HCT116 (cell line): ENCODE measurements around the gene CCDC126. TPM values are rescaled to one million over a fixed set of nuclear protein-coding genes. Genes with fewer than 3 reads are reported as not detected.

Experiments
- ATAC-seq: fragments of 200-7000 bp; cut with Tn5 transposase; 2 replicates; pipeline ENCODE4 v1.9.1; 2020; ENCODE audit warnings: mild to moderate bottlenecking, moderate library complexity
- BruUV-seq: library from RNA; stranded (reverse); fragments of 400-500 nt; replicated peaks from 2 replicates; lab custom pipeline; 2021; lab: Mats Ljungman, UMichigan
- CTCF ChIA-PET: fragments of 300-600 bp; sonication (Branson Sonifier 250); formaldehyde crosslinking; loops from one replicate; lab custom pipeline; 2021; ENCODE audit warnings: antibody characterized with exemption; lab: Charles Lee
- POLR2A ChIA-PET: fragments of 300-600, 350-600 bp; sonication (Branson Sonifier 250); formaldehyde crosslinking; loops from one replicate; lab custom pipeline; 2021; ENCODE audit warnings: antibody characterized with exemption; lab: Charles Lee
- RAD21 ChIA-PET, 2 experiments: fragments of 300-600 bp; sonication (Branson Sonifier 250); formaldehyde crosslinking; loops; one replicate each; lab custom pipeline; 2023; ENCODE audit warnings: low total read pairs in 2 of 2; ENCODE audit not compliant: uncharacterized antibody in 2 of 2, unreplicated experiment in 2 of 2, low non-redundant PET in 1 of 2; lab: Charles Lee
- DNase-seq: peaks from one replicate; pipeline ENCODE4 v3.0.0-alpha.2; 2010; ENCODE audit warnings: low read depth, low spot score
- H2AFZ ChIP-seq: fragments of 200-600 bp; shearing (Covaris generic), sonication (generic); 2 replicates; pipeline ENCODE4 v1.6.1; 2017; ENCODE audit warnings: low read depth, mixed run types, mixed read lengths, antibody characterized with exemption, low read length; ENCODE audit not compliant: poor library complexity, severe bottlenecking
- H3K27ac ChIP-seq: 2 replicates; pipeline ENCODE4 v1.5.1; 2012; ENCODE audit warnings: low read depth, low read length
- H3K27me3 ChIP-seq: fragments of 200-600 bp; sonication (generic); 2 replicates; pipeline ENCODE4 v1.6.1; 2016; ENCODE audit warnings: mixed run types, low read length, mixed read lengths; ENCODE audit not compliant: insufficient read depth
- H3K36me3 ChIP-seq, 2 experiments: fragments of 200-500 bp in 1 of 2; fragments of 200-600 bp in 1 of 2; sonication (Bioruptor generic) in 1 of 2; sonication (generic) in 1 of 2; 2 replicates each; pipeline versions ENCODE4 v1.5.1 to v1.6.1; 2014 to 2016; ENCODE audit warnings: low read length in 2 of 2, inconsistent platforms in 1 of 2, mixed read lengths in 1 of 2, mixed run types in 1 of 2; ENCODE audit not compliant: insufficient read depth in 2 of 2, control insufficient read depth in 1 of 2
- H3K4me1 ChIP-seq, 2 experiments: fragments of 200-600 bp in 1 of 2; sonication (generic) in 1 of 2; 2 replicates each; pipeline versions ENCODE4 v1.5.1 to v1.6.1; 2012 to 2017; ENCODE audit warnings: low read length in 2 of 2, inconsistent platforms in 1 of 2, mild to moderate bottlenecking in 1 of 2, mixed read lengths in 1 of 2, mixed run types in 1 of 2, moderate library complexity in 1 of 2; ENCODE audit not compliant: insufficient read depth in 2 of 2, control insufficient read depth in 1 of 2
- H3K4me2 ChIP-seq: fragments of 200-600 bp; sonication (generic); 2 replicates; pipeline ENCODE4 v1.6.1; 2017; ENCODE audit warnings: mixed run types, low read length, mixed read lengths
- H3K4me3 ChIP-seq, 2 experiments: fragments of 200-600 bp in 1 of 2; sonication (generic) in 1 of 2; replicated peaks in 1 of 2; 2 replicates each; pipeline ENCODE4 v1.5.1; 2011 to 2016; ENCODE audit warnings: low read length in 2 of 2, control low read depth in 1 of 2, low read depth in 1 of 2, mild to moderate bottlenecking in 1 of 2, mixed read lengths in 1 of 2, mixed run types in 1 of 2
- H3K79me2 ChIP-seq: fragments of 200-600 bp; sonication (generic); 2 replicates; pipeline ENCODE4 v1.6.1; 2017; ENCODE audit warnings: mild to moderate bottlenecking, mixed run types, low read length, moderate library complexity, mixed read lengths; ENCODE audit not compliant: insufficient read depth
- H3K9ac ChIP-seq: fragments of 200-600 bp; sonication (generic); 2 replicates; pipeline ENCODE4 v1.6.1; 2016; ENCODE audit warnings: low read length, mixed read lengths
- H3K9me2 ChIP-seq: fragments of 200-600 bp; sonication (generic), shearing (Covaris generic); 2 replicates; pipeline ENCODE4 v1.6.1; 2017; ENCODE audit warnings: mixed run types, mild to moderate bottlenecking, moderate library complexity; ENCODE audit not compliant: insufficient read depth
- H3K9me3 ChIP-seq, 2 experiments: fragments of 200-500 bp in 1 of 2; fragments of 200-600 bp in 1 of 2; sonication (Bioruptor generic) in 1 of 2; sonication (generic) in 1 of 2; 2 replicates each; pipeline ENCODE4 v1.6.1; 2014 to 2017; ENCODE audit warnings: low read length in 2 of 2, mixed read lengths in 2 of 2, inconsistent platforms in 1 of 2, low read depth in 1 of 2, mild to moderate bottlenecking in 1 of 2, mixed run types in 1 of 2, moderate library complexity in 1 of 2; ENCODE audit not compliant: control insufficient read depth in 1 of 2, insufficient read depth in 1 of 2
- H4K20me1 ChIP-seq: fragments of 200-600 bp; sonication (generic), shearing (Covaris generic); 2 replicates; pipeline ENCODE4 v1.6.1; 2017; ENCODE audit warnings: mixed run types, mild to moderate bottlenecking, moderate library complexity; ENCODE audit not compliant: insufficient read depth
- CBX3 ChIP-seq: IDR thresholded peaks from 2 replicates; pipeline ENCODE4 v1.6.1; 2012; ENCODE audit warnings: low read depth
- CEBPB ChIP-seq: IDR thresholded peaks from 2 replicates; pipeline ENCODE4 v1.6.1; 2012; ENCODE audit warnings: low read depth
- FOSL1 ChIP-seq: IDR thresholded peaks from 2 replicates; pipeline ENCODE4 v1.6.1; 2012; ENCODE audit warnings: low read depth
- JUND ChIP-seq: IDR thresholded peaks from 2 replicates; pipeline ENCODE4 v1.6.1; 2012
- MAX ChIP-seq: IDR thresholded peaks from 2 replicates; pipeline ENCODE4 v1.6.1; 2012
- RAD21 ChIP-seq: IDR thresholded peaks from 2 replicates; pipeline ENCODE4 v1.6.1; 2012; ENCODE audit warnings: low read depth, mild to moderate bottlenecking
- SIN3A ChIP-seq: IDR thresholded peaks from 2 replicates; pipeline ENCODE4 v1.6.1; 2012; ENCODE audit warnings: low read depth
- SP1 ChIP-seq: IDR thresholded peaks from 2 replicates; pipeline ENCODE4 v1.6.1; 2012; ENCODE audit warnings: low read depth
- SRF ChIP-seq: IDR thresholded peaks from 2 replicates; pipeline ENCODE4 v1.6.1; 2012; ENCODE audit warnings: low read depth
- TCF7L2 ChIP-seq: IDR thresholded peaks from 2 replicates; pipeline ENCODE4 v1.7.0; 2011; ENCODE audit warnings: borderline replicate concordance, inconsistent platforms; ENCODE audit not compliant: insufficient read depth, insufficient read length; ENCODE audit errors: extremely low read depth
- YY1 ChIP-seq: IDR thresholded peaks from 2 replicates; pipeline ENCODE4 v1.6.1; 2011; ENCODE audit warnings: low read length, low read depth, moderate library complexity, mild to moderate bottlenecking; ENCODE audit not compliant: insufficient replicate concordance; ENCODE audit errors: extremely low read depth
- intact Hi-C: fragments of 100-400 bp; cut with micrococcal nuclease; formaldehyde crosslinking; loops from 2 replicates; pipeline ENCODE4 v1.10.0; 2022
- total RNA-seq: library from RNA; stranded (reverse); gene quantifications from one replicate; pipeline ENCODE4 v1.2.1, GENCODE V29; 2021; ENCODE audit not compliant: unreplicated experiment
- TF ChIP-seq, protein P1 (sequence below), 3 experiments: fragments of 200-600 bp in 1 of 3; sonication (generic) in 1 of 3; IDR thresholded peaks in 2 of 3; conservative IDR thresholded peaks in 1 of 3; 2 replicates each; pipeline ENCODE4 v1.5.1; 2012 to 2017; ENCODE audit warnings: low read depth in 2 of 3, low read length in 2 of 3, antibody characterized with exemption in 1 of 3, borderline replicate concordance in 1 of 3, control low read depth in 1 of 3, mild to moderate bottlenecking in 1 of 3, mixed read lengths in 1 of 3, mixed run types in 1 of 3, moderate library complexity in 1 of 3; ENCODE audit not compliant: insufficient read depth in 1 of 3

CCDC126 gene
- total RNA-seq, 1 experiment from 2014 or later = 5.0 TPM

GRCh38 chr7:23594879-23595604, 2.1 kb upstream of the CCDC126 start:
- Histone ChIP-seq H3K27ac (no peak overlapping the region), H3K4me2 (peak overlapping the region; percentile 41), H3K9me2 (no peaks in the 10 kb centered on the region), H2AFZ (peak overlapping the region; percentile 62), H3K4me1 (peaks cover 4 to 31% of the 10 kb centered on the region in 2 experiments; a peak in 3 of 4 replicates), H4K20me1 (no peaks in the 10 kb centered on the region), H3K9ac (no peak overlapping the region), H3K27me3 (no peaks in the 10 kb centered on the region), H3K4me3 (no peak overlapping the region), H3K79me2 (no peaks in the 10 kb centered on the region), H3K36me3 (no peaks in the 10 kb centered on the region), H3K9me3 (no peaks in the 10 kb centered on the region)
- peak; percentile 12; the same call in 1 of the 2 replicates for ATAC-seq
- ChIA-PET POLR2A (no interaction called here), CTCF (no interaction called here), RAD21 (no interaction called here)
- DNase-seq = peak; percentile 52
- TF ChIP-seq TCF7L2 (no peak), SP1 (peak; percentile 28; the same call in 1 of the 2 replicates), YY1 (no peak), CEBPB (no peak), JUND (peak; percentile 48), SRF (peak; percentile 99), MAX (no peak), CBX3 (no peak), RAD21 (no peak), FOSL1 (peak; percentile 44; the same call in 1 of the 2 replicates), SIN3A (0 out of 2 replicates have a peak, but pooled peaks have one; percentile 23)
- TF ChIP-seq, protein P1, sequence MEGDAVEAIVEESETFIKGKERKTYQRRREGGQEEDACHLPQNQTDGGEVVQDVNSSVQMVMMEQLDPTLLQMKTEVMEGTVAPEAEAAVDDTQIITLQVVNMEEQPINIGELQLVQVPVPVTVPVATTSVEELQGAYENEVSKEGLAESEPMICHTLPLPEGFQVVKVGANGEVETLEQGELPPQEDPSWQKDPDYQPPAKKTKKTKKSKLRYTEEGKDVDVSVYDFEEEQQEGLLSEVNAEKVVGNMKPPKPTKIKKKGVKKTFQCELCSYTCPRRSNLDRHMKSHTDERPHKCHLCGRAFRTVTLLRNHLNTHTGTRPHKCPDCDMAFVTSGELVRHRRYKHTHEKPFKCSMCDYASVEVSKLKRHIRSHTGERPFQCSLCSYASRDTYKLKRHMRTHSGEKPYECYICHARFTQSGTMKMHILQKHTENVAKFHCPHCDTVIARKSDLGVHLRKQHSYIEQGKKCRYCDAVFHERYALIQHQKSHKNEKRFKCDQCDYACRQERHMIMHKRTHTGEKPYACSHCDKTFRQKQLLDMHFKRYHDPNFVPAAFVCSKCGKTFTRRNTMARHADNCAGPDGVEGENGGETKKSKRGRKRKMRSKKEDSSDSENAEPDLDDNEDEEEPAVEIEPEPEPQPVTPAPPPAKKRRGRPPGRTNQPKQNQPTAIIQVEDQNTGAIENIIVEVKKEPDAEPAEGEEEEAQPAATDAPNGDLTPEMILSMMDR (IDR thresholded peaks at IDR 0.05 in 2 of 3, conservative IDR thresholded peaks at IDR 0.05 in 1 of 3; ENCODE audit: borderline replicate concordance in 1 of 3, insufficient read depth in 1 of 3, low read depth in 2 of 3, low read length in 2 of 3) = no peak
- intact Hi-C loops = no loop called here
- no TSS peak for BruUV-seq
